ENCODE data around the gene QKI. TPM values are rescaled to one million over a fixed set of nuclear protein-coding genes. Genes with fewer than 3 reads are reported as not detected.

The QKI gene
- total RNA-seq, 2 experiments from 2014 or later: 58.0 to 59.7 TPM

- H3K4me3 Mint-ChIP-seq: no peak overlapping the region
- no peak overlapping the region for H3K27ac Mint-ChIP-seq
- no peaks in the 10 kb centered on the region for H3K27me3 Mint-ChIP-seq
- H3K9me3 Mint-ChIP-seq: no peaks in the 10 kb centered on the region
- peak; percentile 5 for DNase-seq
- peaks cover 12% of the 10 kb centered on the region for H3K36me3 Mint-ChIP-seq
- H3K4me1 Mint-ChIP-seq: peaks cover 41% of the 10 kb centered on the region
Observed at GRCh38 chr6:163490826-163491577, 76.5 kb downstream of the QKI start.

DNA sequence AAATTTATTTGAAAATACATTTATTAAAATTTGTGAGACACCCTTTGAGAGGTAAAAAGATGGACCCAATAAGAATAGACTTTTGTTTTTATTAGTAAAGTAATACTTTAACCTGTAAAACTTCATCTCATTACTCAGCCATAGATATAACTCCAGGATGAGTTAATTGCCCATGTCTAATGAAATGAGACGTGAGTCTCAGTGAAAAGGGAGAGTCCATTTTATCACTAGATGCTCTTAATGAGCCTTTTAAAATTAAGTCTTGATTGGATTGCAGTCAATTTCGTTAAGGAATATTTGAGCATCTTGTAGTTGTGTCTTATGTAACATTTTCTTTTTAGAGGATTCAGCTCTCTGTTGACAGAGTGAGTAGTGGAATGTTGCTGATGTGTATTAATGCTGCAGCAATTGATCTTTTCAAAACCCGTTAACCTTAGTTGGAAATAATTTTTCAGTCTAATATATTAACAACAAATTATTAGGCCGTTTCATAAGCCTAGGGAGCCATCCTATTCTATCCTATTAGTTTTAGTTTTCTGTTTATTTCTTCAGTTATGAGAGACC, 77.3 kb downstream of the QKI start:
- H3K36me3 Mint-ChIP-seq: peaks cover 12% of the 10 kb centered on the region
- no peak for DNase-seq
- H3K4me1 Mint-ChIP-seq: peaks cover 42% of the 10 kb centered on the region
- no peak overlapping the region for H3K4me3 Mint-ChIP-seq
- no peak overlapping the region for H3K27ac Mint-ChIP-seq
- H3K9me3 Mint-ChIP-seq: no peaks in the 10 kb centered on the region
- H3K27me3 Mint-ChIP-seq: no peaks in the 10 kb centered on the region

DNA sequence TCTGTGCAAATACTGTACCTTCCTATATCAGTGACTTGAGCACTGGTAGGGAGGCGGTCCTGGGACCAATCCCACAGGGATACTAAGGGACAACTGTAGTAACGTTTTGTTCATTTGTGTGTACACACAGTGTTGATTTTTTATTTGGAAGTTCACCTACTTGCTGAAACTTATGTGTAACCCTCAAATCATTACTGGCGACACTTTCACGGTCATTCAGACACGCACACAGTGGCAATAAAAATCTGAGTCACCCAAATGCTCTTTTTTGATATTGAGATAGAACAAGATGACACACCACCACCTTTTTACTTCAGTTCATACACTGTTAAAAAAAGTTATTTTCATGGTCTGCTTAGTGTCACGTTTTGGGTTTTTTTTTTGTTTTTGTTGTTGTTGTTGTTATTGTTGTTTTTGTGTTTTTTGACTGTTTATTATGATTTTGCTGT, 79.8 kb downstream of the QKI start:
- peaks cover 26% of the 10 kb centered on the region for H3K4me1 Mint-ChIP-seq
- peaks cover 5% of the 10 kb centered on the region for H3K9me3 Mint-ChIP-seq
- peaks cover 16% of the 10 kb centered on the region for H3K36me3 Mint-ChIP-seq
- H3K4me3 Mint-ChIP-seq: no peak overlapping the region
- DNase-seq: no peak
- H3K27me3 Mint-ChIP-seq: no peaks in the 10 kb centered on the region
- H3K27ac Mint-ChIP-seq: no peak overlapping the region

DNA sequence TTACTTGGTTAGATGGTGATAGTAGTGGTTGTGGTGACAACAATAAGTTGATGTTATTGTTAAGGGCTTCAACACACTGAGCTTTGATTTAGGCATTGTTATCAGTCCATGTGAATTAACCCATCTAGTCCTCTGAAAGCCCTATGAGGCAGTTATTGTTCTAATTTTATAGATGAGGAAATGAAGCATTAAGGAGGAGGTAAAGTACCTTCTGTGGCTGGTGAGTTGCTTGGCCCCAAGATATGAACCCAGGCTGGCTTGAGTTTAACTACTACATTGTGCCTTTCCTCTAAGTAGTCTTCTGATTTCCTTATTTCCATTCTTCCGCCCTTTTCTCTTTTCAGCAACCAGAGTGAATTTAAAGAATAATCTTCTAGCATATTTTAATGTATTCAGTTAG, 81.7 kb downstream of the QKI start:
- Mint-ChIP-seq H3K9me3 (peaks cover 11% of the 10 kb centered on the region), H3K4me1 (peaks cover 10% of the 10 kb centered on the region), H3K4me3 (no peak overlapping the region), H3K27me3 (no peaks in the 10 kb centered on the region), H3K27ac (no peak overlapping the region), H3K36me3 (peaks cover 16% of the 10 kb centered on the region)
- no peak for DNase-seq

GRCh38 chr6:163500105-163500504, 85.6 kb downstream of the QKI start:
- H3K27ac Mint-ChIP-seq: no peak overlapping the region
- H3K4me1 Mint-ChIP-seq: peaks cover 13% of the 10 kb centered on the region
- peaks cover 23% of the 10 kb centered on the region for H3K9me3 Mint-ChIP-seq

DNA sequence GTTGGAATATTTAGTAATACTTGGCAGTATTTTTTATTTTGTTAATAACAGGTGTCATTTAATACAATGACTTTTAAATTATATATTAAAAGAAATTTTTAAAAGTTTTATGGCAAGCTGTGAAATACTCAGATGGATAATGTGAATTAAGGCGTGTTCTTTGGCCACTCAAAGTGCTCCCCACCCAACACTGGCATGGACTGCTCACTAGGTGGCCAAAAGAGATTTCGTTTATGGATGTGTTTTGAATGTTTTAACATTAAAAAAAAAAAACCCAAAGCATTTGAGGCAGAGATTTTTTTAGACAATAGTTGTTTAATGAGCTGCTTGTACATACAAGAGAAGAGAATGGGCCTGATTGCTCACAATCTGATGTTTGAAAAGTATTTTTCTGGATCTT, 86.5 kb downstream of the QKI start:
- H3K4me3 Mint-ChIP-seq: no peak overlapping the region
- peaks cover 31% of the 10 kb centered on the region for H3K9me3 Mint-ChIP-seq
- H3K27me3 Mint-ChIP-seq: no peaks in the 10 kb centered on the region
- peaks cover 44% of the 10 kb centered on the region for H3K36me3 Mint-ChIP-seq
- H3K4me1 Mint-ChIP-seq: peaks cover 15% of the 10 kb centered on the region
- no peak overlapping the region for H3K27ac Mint-ChIP-seq
- no peak for DNase-seq

More at GRCh38 chr6:163500105-163500504, 85.6 kb downstream of the QKI start:
- no peak for DNase-seq
- no peaks in the 10 kb centered on the region for H3K27me3 Mint-ChIP-seq
- H3K36me3 Mint-ChIP-seq: peaks cover 34% of the 10 kb centered on the region
- H3K4me3 Mint-ChIP-seq: no peak overlapping the region

DNA sequence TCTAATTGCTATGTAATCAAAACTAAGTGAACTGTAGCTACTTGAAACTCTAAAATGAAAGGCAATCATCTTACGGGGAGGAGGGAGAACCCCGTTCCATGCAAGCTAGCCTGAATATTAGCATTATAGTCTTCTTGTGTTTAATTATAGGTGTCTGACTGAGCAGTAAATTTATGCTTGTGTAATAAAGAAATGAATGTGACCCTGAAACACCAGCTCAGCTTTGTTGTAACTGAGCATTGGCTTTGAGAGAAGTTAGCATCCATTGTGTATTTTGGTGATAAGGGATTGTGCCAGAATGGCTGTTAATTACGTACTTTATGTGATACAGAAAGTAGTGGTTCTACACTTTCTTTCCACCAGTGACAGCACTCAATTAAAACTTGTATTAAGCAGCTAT, 86.9 kb downstream of the QKI start:
- Mint-ChIP-seq H3K4me3 (no peak overlapping the region), H3K27ac (no peak overlapping the region), H3K9me3 (peaks cover 33% of the 10 kb centered on the region), H3K27me3 (no peaks in the 10 kb centered on the region), H3K36me3 (peaks cover 45% of the 10 kb centered on the region), H3K4me1 (peaks cover 14% of the 10 kb centered on the region)
- no peak for DNase-seq

DNA sequence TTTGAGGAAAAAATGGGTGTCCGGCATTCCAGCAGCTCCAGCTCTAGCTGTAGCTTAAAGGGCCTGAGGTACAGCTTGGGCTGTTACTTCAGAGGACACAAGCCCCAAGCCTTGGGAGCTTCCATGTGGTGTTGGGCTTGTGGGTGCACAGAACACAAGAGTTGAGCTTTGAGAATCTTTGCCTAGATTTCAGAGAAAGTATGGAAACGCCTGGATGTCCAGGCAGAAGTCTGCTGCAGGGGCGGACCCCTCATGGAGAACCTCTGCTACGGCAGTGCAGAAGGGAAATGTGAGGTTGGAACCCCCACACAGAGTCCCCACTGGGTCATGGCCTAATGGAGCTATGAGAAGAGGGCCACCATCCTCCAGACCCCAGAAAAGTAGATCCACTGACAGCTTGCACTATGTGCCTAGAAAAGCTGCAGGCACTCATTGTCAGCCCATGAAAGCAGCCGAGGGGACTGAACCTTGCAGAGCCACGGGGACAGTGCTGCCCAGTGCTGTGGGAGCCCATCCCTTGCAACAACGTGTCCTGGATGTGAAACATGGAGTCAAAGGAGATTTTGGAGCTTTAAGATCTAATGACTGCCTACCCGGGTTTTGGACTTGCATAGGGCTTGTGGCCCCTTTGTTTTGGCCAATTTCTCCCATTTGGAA, 90.6 kb downstream of the QKI start:
- DNase-seq: no peak
- H3K27me3 Mint-ChIP-seq: no peaks in the 10 kb centered on the region
- no peak overlapping the region for H3K4me3 Mint-ChIP-seq
- peaks cover 13% of the 10 kb centered on the region for H3K4me1 Mint-ChIP-seq
- H3K27ac Mint-ChIP-seq: no peak overlapping the region
- peaks cover 52% of the 10 kb centered on the region for H3K36me3 Mint-ChIP-seq
- H3K9me3 Mint-ChIP-seq: peaks cover 35% of the 10 kb centered on the region

DNA sequence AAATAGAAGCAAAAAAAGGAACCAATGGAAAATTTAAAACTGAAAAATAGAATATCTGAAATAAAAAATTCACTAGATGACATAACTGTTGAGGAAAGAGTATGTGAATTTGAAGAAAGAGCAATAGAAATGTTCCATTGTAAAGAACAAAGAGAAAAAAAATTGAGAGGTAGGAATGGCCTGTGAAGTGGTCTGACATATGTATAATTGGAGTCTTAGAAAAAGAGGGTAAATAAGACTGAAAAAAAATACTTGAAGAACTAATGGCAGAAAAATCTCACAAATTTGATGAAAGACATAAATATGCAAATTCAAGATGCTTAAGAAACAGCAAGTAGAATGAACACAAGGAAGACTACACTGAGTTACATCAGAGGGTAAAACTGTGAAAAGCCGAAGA, 93.4 kb downstream of the QKI start:
- peaks cover 43% of the 10 kb centered on the region for H3K36me3 Mint-ChIP-seq
- H3K9me3 Mint-ChIP-seq: peaks cover 32% of the 10 kb centered on the region
- H3K4me1 Mint-ChIP-seq: peaks cover 9% of the 10 kb centered on the region
- no peak for DNase-seq
- H3K27ac Mint-ChIP-seq: no peak overlapping the region
- H3K4me3 Mint-ChIP-seq: no peak overlapping the region
- no peaks in the 10 kb centered on the region for H3K27me3 Mint-ChIP-seq

DNA sequence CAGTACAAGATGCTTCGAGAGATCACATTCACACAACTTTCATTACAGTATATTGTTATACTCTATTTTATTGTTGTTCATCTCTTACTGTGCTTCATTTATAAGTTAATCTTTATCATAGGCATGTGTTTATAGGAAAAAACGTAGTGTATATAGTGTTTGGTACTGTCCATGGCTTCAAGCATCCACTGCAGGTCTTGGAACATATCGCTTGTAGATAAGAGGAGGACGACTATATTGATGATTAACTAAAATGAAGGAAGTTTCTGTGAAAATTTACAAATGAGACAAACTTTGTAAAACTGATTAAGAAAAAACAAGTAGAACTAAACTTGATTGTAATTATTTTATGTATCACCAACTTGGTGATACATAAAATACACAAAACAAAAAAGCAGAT, 98.5 kb downstream of the QKI start:
- no peak for DNase-seq
- Mint-ChIP-seq H3K9me3 (peaks cover 7% of the 10 kb centered on the region), H3K27me3 (no peaks in the 10 kb centered on the region), H3K27ac (no peak overlapping the region), H3K36me3 (peaks cover 11% of the 10 kb centered on the region), H3K4me3 (no peak overlapping the region), H3K4me1 (peaks cover 6% of the 10 kb centered on the region)

GRCh38 chr6:163513570-163514166, 99.2 kb downstream of the QKI start:
- peaks cover 9% of the 10 kb centered on the region for H3K36me3 Mint-ChIP-seq
- H3K27me3 Mint-ChIP-seq: no peaks in the 10 kb centered on the region
- peaks cover 9% of the 10 kb centered on the region for H3K4me1 Mint-ChIP-seq
- no peak overlapping the region for H3K4me3 Mint-ChIP-seq
- no peak for DNase-seq
- H3K27ac Mint-ChIP-seq: no peak overlapping the region
- peaks cover 4% of the 10 kb centered on the region for H3K9me3 Mint-ChIP-seq

DNA sequence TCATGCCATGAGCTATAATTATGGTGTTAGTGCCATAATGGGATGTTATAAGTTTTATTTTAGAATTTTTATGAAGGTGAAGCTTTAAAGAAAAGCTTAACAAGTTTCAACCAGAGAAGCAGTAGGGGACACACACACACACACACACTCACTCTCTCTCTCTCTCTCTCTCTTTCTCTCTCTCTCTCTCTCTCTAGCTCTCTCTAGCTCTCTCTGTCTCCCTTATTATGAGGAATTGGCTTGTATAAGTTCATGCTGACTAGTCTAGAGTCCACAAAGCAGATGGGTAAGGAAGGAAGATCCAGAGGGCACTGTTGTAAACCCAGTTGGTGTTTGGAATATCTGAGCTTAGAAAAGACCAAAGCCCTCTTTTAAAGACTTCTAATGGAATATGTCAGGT, 102.4 kb downstream of the QKI start:
- peaks cover 25% of the 10 kb centered on the region for H3K4me1 Mint-ChIP-seq

GRCh38 chr6:163520956-163521355, 106.4 kb downstream of the QKI start:
- peaks cover 2% of the 10 kb centered on the region for H3K9me3 Mint-ChIP-seq
- peaks cover 8% of the 10 kb centered on the region for H3K36me3 Mint-ChIP-seq
- H3K4me3 Mint-ChIP-seq: no peak overlapping the region
- no peak overlapping the region for H3K27ac Mint-ChIP-seq
- H3K27me3 Mint-ChIP-seq: no peaks in the 10 kb centered on the region
- DNase-seq: no peak
- H3K4me1 Mint-ChIP-seq: peaks cover 29% of the 10 kb centered on the region

More for the DNA sequence above, 102.4 kb downstream of the QKI start:
- no peak overlapping the region for H3K27ac Mint-ChIP-seq
- peaks cover 9% of the 10 kb centered on the region for H3K36me3 Mint-ChIP-seq
- H3K27me3 Mint-ChIP-seq: no peaks in the 10 kb centered on the region
- no peak for DNase-seq
- H3K9me3 Mint-ChIP-seq: peaks cover 4% of the 10 kb centered on the region
- H3K4me3 Mint-ChIP-seq: no peak overlapping the region

GRCh38 chr6:163522033-163522432, 107.5 kb downstream of the QKI start:
- Mint-ChIP-seq H3K4me1 (peaks cover 31% of the 10 kb centered on the region), H3K9me3 (peaks cover under 1% of the 10 kb centered on the region), H3K27ac (no peak overlapping the region), H3K36me3 (peaks cover 6% of the 10 kb centered on the region), H3K4me3 (no peak overlapping the region), H3K27me3 (no peaks in the 10 kb centered on the region)
- no peak for DNase-seq

- H3K36me3 Mint-ChIP-seq: peaks cover 3% of the 10 kb centered on the region
- H3K27ac Mint-ChIP-seq: no peak overlapping the region
- no peaks in the 10 kb centered on the region for H3K9me3 Mint-ChIP-seq
- DNase-seq: no peak
- H3K4me3 Mint-ChIP-seq: no peak overlapping the region
- H3K4me1 Mint-ChIP-seq: peaks cover 39% of the 10 kb centered on the region
- H3K27me3 Mint-ChIP-seq: no peaks in the 10 kb centered on the region
Observed at GRCh38 chr6:163525926-163526325, 111.4 kb downstream of the QKI start.
